ENCODE measurements around the gene LYZL4.

Gene LYZL4

GRCh38 chr3:42411429-42411828 lies 1.0 kb upstream of the LYZL4 start:
- H3K9me2 ChIP-seq (replicated peaks; ENCODE audit: control insufficient read depth, low read length), result no peaks in the 10 kb centered on the region
- H3K27me3 ChIP-seq (ENCODE audit: control insufficient read depth, low read length), result no peaks in the 10 kb centered on the region
- H3F3A ChIP-seq (ENCODE audit: control insufficient read depth, insufficient read depth), result no peaks in the 10 kb centered on the region
- no peak overlapping the region for H3K4me3 ChIP-seq (ENCODE audit: low read length)
- H3K79me2 ChIP-seq (ENCODE audit: control insufficient read depth, low read length), result no peaks in the 10 kb centered on the region
- no peak for TF ChIP-seq EZH2phosphoT487 (IDR thresholded peaks at IDR 0.05; ENCODE audit: borderline replicate concordance, low read length)
- TF ChIP-seq CTCF (IDR thresholded peaks at IDR 0.05; ENCODE audit: low read depth, low read length, poor library complexity, severe bottlenecking), result no peak
- no peak overlapping the region for H3K27ac ChIP-seq (ENCODE audit: low read depth, low read length)
- H3K36me3 ChIP-seq (ENCODE audit: control insufficient read depth, low read length), result no peaks in the 10 kb centered on the region
- no peaks in the 10 kb centered on the region for H3K9me3 ChIP-seq (ENCODE audit: control insufficient read depth, insufficient read depth, low read length)
- H4K20me1 ChIP-seq (ENCODE audit: control insufficient read depth, insufficient read depth, low read depth, low read length), result no peaks in the 10 kb centered on the region
- H3K4me1 ChIP-seq (ENCODE audit: control insufficient read depth, low read length), result no peaks in the 10 kb centered on the region
- H3K4me2 ChIP-seq (ENCODE audit: low read length), result no peak overlapping the region

DNA sequence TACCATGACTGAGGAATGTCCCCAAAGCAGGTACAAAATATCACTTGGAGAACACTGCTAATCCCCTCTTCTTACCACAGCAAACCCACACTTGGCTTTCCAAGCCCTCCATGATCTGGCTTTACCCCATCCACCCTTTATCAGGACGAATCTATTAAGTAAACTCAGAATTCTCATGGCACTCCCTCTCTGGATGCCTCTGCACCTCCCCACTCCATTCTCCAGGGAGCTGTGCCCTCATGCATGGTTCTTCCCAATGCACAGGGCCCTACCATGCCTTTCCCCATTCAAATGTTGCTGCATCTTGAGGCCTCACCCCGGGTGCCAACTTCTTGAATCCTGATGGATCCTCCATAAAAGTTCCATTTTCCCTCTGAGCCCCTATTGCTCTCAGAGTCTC lies 2.3 kb downstream of the LYZL4 start:
- Histone ChIP-seq H4K20me1 (ENCODE audit: control insufficient read depth, insufficient read depth, low read depth, low read length) (no peaks in the 10 kb centered on the region), H3K27me3 (ENCODE audit: control insufficient read depth, low read length) (no peaks in the 10 kb centered on the region), H3K79me2 (ENCODE audit: control insufficient read depth, low read length) (no peaks in the 10 kb centered on the region), H3K4me1 (ENCODE audit: control insufficient read depth, low read length) (no peaks in the 10 kb centered on the region), H3K9me3 (ENCODE audit: control insufficient read depth, insufficient read depth, low read length) (no peaks in the 10 kb centered on the region), H3K4me3 (ENCODE audit: low read length) (no peak overlapping the region), H3F3A (ENCODE audit: control insufficient read depth, insufficient read depth) (no peaks in the 10 kb centered on the region), H3K4me2 (ENCODE audit: low read length) (no peak overlapping the region), H3K27ac (ENCODE audit: low read depth, low read length) (no peak overlapping the region), H3K36me3 (ENCODE audit: control insufficient read depth, low read length) (no peaks in the 10 kb centered on the region), H3K9me2 (replicated peaks; ENCODE audit: control insufficient read depth, low read length) (no peaks in the 10 kb centered on the region)
- TF ChIP-seq CTCF (IDR thresholded peaks at IDR 0.05; ENCODE audit: low read depth, low read length, poor library complexity, severe bottlenecking) (no peak), EZH2phosphoT487 (IDR thresholded peaks at IDR 0.05; ENCODE audit: borderline replicate concordance, low read length) (no peak)

DNA sequence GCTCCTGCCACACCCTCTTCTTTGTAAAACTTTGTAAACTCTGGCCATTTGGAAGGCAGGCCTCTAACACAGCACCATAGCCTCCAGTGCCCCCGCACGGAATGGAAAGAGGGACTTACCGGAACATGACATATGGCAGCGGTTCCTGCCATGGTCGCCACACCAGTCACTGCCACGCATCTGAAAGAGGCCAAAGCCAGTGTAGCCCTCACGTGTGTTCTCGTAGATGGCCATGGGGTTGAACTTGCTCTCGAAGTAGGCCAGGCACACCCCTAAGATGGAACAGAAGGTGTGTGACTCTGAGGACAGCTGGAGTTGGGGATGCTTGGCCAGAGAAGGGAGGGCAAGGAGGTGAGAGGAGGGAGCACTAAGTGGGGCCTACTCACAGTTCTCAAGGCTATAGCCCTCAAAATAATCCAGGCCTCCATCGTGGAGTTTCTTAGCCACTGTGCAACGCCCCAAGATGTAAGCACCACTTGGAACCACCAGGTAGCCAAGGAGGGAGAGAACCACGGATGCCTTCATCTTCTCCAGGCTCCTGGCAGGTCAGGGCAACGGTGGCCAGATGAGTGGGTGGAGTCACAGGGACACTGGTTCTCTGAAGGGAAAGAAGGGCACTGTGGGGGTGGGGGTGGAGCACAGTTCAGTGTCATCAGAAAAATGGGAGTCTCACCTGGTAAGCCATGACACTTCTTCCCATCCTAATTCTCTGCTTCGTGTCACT lies 3.5 kb downstream of the LYZL4 start:
- no peaks in the 10 kb centered on the region for H3K79me2 ChIP-seq (ENCODE audit: control insufficient read depth, low read length)
- no peaks in the 10 kb centered on the region; the same call in 1 of the 2 replicates for H3K27me3 ChIP-seq (ENCODE audit: control insufficient read depth, low read length)
- TF ChIP-seq CTCF (IDR thresholded peaks at IDR 0.05; ENCODE audit: low read depth, low read length, poor library complexity, severe bottlenecking), result no peak
- no peak for TF ChIP-seq EZH2phosphoT487 (IDR thresholded peaks at IDR 0.05; ENCODE audit: borderline replicate concordance, low read length)
- H3K4me2 ChIP-seq (ENCODE audit: low read length), result no peak overlapping the region
- no peaks in the 10 kb centered on the region for H3K4me1 ChIP-seq (ENCODE audit: control insufficient read depth, low read length)
- H4K20me1 ChIP-seq (ENCODE audit: control insufficient read depth, insufficient read depth, low read depth, low read length), result no peaks in the 10 kb centered on the region
- H3K9me3 ChIP-seq (ENCODE audit: control insufficient read depth, insufficient read depth, low read length), result no peaks in the 10 kb centered on the region
- H3K27ac ChIP-seq (ENCODE audit: low read depth, low read length), result no peak overlapping the region
- no peaks in the 10 kb centered on the region for H3F3A ChIP-seq (ENCODE audit: control insufficient read depth, insufficient read depth)
- no peak overlapping the region for H3K4me3 ChIP-seq (ENCODE audit: low read length)
- H3K9me2 ChIP-seq (replicated peaks; ENCODE audit: control insufficient read depth, low read length), result no peaks in the 10 kb centered on the region
- no peaks in the 10 kb centered on the region for H3K36me3 ChIP-seq (ENCODE audit: control insufficient read depth, low read length)
